HG03097 (cell line): ENCODE measurements around the gene MNT.

Source experiments
- ATAC-seq: cut with Tn5 transposase; IDR thresholded peaks from one replicate; pipeline ENCODE4 v1.9.1; 2021; ENCODE audit not compliant: unreplicated experiment, low FRiP score

The MNT gene

DNA sequence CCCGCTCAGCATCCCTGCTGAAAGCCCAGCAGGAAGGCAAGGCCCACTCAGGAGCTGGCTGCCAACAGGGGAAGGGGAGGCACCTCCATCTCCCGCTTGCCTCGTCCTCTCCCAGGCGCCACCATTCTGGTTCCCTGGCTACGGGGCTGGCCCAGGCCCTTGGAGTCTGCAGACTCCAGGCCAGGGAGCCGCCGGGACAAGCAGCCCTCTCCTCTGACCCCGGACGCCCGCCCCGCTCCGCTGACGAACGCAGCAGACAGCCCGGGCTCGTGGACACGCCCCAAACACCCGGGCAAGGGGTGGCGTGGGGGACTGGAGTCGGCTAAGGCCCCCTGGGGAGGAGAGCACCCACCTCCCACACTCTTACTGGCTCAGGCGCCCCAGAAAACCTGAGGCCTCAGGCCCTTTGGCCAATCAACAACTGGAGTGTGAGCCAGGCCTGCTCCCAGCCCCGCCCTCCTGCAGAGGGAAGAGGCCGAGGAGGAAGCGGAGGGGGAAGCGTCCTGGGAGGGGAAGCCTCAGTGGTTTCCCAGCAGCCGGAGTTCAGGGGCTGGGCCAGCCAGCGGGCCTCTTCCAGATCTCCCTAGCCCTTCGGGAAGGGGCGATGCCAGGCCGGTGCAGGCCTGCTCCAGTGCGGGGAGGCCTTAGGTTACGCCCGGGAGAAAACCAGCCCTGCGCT is 4.2 kb downstream of the MNT start:
- no peak for ATAC-seq

DNA sequence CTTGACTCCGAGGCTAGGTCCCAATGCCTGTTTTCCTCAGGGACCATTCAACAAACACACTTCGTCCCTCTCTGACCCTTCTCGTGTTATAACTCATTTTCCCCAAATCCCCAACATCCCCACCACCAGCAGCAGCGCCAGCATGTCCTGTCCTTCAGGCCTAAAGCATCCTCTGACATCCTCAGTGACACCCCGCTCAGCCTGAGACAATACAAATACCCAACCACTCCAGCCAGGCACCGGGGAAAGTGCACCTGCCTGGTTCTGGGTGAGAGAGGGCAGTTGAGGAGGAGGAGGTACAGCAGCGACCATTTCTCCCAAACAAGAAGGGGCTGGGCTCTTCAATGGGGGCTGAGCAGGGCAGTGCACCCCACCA is 4.7 kb downstream of the MNT start:
- no peak for ATAC-seq

DNA sequence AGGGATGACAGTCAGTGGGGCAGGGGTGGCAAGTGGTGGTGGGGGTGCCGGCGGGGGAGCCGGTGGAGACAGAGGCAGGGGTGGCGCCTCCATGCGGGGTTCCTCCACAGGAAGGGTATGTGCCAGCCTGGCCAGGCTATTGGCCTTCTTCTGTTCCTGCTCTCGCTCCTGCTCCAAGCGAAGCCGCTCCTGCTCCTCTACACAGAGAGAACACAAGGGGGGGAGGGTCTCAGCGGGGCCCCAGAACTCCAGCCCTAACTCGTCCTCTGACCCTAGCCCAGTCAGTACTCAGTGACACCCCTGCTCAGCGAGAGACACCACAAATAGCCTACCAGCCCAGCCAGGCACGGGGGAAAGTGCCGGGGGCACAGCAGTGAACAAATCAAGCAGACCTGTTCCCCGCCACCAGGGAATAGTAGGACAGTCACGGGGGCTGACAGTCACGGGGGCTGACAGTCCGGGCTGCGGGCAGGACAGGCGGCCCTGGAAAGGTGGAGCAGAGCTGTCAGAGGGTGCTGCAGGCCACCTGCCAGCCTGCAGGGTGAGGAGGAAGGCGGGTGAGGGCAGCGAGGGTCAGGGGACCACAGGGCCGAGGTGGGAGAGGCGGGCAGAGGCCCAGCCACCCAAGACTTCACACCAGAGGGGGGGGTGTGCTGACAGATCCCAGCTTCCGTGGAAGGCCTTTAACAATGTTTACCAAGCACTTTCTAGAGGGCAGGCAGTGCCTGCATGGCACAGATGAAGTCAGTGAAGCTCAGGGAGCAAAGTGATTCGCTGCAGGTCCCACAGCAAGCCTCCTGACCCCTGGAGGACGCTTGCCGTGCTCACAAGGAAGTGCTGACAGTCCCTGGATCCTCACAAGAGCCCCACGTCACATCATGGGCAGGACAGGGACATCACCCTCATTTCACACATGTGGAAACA is 5.3 kb downstream of the MNT start:
- no peak for ATAC-seq

DNA sequence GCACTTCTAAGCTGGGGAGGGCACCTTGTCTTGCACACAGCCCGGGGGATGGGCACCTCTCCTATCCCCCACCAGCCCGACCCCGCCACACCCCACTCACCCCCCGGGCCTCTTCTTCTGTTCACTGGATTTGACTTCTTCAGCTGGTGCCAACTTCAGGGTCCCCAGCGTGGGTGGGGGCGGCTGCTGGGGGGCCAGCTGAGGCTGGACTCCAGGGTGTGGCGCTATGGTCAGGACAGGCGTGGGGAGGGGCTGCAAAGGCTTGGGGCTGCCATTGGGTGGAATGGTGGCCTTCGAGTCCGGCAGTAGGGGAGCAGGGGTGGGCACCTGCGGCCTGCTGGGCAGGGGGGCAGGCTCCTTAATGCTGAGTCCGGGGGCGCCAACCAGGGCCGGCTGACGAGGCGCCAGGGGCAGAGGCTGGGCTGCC is 6.1 kb downstream of the MNT start:
- ATAC-seq: no peak

DNA sequence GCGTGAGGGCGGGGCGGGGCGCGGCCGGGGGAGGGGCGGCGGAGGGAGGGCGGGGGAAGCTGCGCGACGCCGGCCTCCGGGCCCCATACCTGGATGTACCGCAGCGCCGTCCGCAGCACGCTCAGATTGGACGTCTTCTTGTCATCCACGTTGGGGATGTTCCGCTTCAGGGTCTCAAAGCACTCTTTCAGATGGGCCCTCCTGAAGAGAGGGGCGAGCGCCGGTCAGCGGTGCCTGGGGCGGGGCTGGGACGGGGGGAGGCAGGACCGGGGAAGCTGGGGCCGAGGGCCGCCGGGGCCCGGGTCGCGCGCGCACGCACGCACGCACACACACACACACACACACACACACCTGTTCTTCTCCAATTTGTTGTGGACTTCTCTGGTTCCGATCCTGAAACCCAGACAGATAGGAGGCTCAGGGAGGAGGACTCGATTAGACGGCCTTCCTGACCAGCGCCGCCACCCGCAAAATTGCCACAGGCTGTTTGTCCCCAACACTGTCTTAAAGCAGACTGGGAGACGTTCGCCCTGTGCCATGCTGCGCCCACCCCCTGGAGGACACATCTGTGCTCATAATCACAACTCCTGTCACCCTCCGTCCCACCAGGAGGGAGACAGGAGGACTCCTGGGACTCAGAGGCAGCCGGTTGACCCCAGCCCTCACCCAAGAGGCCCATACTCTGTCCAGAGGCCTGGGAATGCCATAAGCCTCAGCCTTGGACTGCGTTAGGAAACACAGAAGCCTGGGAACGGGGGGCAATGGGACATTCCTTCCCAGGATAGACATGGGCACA is 6.7 kb downstream of the MNT start:
- ATAC-seq: no peak

DNA sequence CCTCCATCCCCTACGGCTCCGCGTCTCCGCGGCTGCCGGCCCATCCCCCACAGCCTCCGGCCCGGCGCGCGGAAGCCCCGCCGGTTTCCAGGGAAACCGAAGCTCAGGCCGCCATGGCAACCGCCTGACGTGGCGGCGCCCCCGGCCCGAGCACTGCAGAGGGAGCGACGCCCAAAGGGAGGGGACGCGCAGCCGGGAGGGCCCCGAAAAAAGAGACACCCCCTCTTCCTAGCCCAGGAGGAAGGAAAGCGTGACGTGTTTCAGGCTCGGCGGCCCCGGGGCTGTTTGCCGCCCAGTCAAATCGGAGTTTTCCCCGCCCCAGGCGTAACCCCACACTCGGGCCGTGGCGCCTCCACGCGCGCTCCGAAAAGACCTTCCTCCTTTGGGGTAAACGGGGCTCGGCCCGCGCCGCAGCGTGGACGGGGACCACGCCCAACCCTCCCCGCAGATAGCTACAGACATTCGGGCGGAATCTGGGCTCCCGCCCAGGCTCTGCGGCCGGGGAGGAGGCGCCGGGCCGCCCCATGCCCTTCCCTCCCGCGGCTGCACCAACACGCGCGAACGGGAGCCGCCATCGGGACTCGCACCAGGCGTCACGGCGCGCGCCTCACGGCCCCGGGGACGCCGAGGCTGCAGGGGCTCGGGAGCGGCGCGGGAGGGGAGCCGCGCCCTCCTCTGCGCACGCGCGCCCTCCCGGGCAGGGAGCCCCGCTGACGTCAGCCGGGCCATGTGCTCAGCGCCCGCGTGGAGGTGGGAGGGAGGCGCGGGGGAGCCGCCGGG is 7.5 kb downstream of the MNT start:
- peak; percentile 35 for ATAC-seq

DNA sequence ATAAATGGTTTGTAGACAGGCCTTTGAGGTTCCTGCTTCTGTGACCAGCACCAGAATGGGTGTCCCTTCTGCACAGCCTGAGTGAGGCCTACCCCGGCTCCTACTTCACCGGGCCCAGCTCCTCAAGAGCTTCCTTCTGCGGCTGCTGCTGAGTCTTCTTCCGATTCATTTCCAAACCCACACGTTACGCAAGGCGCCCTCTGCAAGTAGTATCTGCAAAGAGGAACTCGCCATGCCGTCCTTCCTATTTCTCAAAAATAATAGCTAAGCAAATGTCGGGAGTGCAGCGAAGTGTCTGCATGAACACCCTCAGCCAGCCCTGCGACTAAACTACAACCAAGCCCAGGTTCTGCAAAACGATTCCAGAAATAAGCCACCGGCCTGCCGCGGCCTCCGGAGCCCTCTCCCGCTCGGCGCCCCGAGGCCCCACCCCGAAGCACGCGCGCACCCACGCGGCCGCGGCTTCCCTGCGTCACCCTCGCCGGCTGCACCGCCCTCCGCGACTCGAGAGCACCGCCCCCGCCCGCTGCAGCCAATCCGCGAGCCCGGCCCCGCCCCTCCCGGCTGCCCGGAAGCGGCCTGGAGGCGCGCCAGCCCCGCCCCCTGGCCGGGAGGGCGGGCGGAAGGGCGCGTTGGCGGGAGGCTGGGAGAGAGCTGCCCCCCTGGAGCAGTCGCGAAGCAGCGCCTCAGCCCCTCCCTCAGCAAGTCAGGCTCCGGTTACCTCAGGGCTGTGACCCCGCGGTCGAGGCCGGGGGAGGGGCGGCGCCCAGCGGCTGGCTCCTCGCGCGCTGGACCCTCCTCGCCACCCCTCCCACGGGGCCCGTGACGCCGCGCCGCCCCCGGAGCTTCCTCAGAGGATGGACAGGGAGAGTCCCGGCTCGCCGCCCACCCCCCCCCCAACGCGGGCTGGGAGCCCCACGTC is 8.3 kb downstream of the MNT start:
- peak; percentile 44 for ATAC-seq

DNA sequence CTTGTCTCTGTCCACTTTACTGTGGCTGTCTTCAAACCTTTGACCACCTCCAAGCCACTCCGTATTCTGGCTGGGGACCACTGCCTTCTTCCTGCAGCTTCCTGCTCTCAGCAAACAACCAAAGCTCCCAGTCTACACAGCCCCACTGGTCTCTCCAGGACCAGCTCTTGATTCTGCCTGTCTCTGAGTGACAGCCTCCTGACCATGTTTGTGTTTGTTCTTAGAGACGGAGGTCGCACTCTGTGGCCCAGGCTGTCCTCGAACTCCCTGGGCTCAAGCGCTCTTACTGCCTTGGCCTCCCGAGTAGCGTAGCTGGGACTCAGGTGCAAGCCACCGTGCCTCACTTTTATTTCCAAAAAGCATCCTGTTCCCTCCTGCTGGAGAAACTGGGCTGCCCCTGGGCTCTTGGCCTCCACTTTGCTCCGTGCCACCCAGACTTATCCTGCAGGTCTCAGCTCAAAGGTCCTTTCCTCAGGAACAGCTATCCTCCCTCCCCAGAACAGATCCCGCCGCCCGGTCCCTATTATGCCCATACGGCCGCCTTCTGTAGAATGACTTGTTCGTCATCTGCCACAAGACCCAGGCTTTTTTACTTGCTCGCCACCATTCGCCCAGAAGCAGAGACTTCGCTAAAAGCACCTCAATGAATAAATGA is 9.1 kb downstream of the MNT start:
- ATAC-seq: no peak

DNA sequence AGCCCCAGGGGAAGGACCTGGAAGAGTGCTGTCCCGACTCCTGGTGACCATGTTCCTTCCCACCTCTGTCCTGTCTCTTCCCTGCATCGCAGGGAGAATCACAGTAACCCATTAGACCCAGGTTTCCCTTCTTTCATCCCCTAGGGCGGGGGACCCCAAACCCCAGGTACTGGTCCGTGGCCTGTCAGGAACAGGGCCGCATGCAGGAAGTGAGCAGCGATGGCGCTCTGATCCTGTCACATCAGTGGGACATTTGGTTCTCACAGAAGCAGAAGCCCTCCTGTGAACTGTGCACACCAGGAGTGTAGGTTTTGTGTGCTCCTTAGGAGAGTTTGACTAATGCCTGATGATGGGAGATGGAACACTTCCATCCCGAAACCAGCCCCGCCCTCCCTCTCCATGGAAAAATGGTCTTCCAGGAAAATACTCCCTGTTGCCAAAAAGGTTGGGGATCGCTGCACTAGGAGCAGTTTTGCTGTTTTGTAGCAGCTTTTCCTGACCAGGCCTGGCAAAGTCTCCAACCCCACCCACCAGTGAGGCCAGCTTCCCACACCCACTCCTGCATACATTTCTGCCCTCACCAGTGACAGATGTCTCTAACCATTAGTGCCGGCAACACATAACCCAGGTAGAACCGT is 10.5 kb downstream of the MNT start:
- no peak for ATAC-seq

DNA sequence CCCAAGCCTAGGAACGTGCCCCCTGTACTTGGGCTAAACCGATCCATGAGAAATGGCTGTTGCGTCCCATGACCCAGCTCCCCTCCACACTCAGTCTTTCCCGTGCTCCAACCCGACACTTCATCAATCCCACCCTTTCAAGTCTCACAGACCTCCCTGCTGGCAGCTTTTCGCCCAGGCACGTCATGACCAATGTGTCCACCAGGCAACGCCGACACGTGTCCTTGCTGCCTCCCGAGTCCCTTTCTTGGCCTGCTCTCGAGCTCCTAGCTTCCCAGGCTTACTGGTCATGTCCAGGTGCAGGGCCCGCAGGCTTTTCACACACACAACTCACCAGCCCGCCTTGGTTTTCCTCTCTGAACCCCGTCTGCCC is 12.2 kb downstream of the MNT start:
- no peak for ATAC-seq

DNA sequence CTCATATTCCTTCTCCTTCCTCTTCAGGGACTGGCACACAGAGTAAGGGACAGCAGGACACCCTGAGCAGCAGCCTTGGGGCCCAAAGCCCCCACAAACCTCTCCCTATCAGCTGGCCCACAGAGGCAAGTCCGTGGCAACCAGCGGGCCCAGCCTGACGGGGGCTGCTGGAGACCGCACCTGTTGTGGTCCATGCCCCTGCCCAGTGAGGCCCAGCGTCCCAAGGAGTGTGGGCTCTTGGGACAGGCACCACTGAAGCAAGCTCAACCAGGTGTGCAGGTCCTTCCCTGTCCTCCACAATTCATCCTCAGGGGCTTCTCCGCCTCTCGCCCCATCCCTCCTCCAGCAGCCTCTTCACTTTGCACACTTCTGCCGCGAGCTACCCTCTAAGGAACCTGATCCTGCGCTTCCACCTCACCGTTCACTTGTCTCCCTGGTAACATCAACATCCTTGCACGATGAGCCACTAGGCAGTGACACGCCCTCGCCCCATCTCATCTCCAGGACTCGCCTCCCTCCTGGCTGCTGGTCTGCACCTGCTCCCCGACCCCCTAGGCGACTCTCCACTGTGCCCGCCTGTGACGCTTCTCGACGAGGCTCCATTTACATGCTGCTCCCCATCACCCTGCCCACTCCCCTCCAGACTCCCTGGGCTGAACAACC is 12.7 kb downstream of the MNT start:
- ATAC-seq: no peak

DNA sequence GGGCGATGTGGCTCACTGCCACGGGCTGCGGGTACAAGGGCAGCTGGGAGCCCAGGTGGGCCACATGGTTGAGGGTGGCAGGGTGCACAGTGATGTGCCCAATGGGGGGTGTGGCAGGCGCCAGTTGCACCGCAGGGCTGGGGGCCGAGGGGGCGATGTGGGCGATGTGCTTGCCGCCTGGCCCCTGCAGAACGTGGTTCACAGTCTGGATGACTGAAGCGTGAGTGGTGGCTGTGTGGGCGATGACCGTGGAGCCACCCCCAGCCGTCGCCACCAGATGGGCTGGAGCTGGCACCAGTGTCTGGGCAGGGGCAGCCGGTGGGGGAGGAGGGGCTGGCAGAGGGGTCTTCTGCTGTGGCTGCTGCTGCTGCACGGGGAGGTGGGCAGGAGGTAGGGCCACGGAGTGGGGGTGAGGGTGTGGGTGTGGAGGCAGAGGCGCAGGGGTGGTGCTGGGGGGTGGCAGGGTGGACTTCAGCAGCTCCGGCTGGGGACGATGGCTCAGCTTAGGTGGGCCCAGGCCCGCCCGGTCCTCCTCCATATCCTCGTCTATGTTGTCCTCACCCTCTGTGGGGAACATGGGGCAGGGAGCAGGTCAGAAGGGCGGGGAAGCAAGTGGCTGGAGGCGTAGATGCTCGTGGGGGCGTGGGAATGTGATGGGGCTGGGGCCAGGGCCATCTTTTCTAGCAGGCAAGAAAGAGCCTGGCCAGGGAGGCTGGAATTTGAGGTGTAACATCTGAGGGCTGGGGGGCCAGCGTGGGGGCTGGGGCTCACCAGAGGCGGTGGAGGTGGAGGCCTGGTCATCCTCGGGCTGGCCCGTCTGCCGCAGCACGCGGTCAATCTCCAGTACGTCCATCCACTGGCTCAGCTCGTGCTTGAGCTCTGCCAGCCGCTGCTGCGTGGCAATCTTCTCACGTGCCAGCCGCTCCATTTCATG is 13.5 kb downstream of the MNT start:
- no peak for ATAC-seq

DNA sequence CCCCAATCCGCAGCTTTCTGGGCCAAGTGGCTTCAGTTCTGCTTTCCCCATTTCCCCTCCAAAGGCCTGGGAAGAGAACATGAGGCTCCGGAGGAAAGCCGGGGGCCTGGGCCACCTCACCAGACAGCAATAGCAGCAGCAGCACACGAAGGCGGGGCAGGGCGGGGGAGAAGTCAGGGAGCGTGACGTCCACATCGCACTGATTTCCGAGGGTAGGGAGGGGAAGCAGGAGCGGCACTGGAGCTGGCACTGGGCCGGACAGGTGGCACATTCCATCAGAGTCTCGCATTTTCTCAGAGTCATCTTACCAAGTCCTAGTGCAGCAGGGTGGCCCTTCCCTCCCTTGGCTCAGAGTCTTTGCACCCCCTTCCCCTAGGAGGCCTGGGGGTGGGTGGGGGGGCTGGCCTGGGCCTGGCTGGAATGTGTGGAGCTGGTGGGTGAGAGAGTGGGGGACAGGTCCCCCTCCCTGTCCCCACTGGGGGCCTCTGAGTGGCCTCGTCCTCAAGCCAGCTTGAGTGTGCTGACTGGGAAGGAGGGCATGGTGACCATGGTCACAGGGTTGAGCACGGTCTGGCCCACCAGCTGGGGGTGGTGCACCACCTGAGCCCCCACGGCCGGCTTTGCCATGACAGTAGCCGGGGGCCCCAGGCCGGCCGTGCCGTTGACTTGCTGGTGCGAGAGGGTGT is 14.3 kb downstream of the MNT start:
- no peak for ATAC-seq

DNA sequence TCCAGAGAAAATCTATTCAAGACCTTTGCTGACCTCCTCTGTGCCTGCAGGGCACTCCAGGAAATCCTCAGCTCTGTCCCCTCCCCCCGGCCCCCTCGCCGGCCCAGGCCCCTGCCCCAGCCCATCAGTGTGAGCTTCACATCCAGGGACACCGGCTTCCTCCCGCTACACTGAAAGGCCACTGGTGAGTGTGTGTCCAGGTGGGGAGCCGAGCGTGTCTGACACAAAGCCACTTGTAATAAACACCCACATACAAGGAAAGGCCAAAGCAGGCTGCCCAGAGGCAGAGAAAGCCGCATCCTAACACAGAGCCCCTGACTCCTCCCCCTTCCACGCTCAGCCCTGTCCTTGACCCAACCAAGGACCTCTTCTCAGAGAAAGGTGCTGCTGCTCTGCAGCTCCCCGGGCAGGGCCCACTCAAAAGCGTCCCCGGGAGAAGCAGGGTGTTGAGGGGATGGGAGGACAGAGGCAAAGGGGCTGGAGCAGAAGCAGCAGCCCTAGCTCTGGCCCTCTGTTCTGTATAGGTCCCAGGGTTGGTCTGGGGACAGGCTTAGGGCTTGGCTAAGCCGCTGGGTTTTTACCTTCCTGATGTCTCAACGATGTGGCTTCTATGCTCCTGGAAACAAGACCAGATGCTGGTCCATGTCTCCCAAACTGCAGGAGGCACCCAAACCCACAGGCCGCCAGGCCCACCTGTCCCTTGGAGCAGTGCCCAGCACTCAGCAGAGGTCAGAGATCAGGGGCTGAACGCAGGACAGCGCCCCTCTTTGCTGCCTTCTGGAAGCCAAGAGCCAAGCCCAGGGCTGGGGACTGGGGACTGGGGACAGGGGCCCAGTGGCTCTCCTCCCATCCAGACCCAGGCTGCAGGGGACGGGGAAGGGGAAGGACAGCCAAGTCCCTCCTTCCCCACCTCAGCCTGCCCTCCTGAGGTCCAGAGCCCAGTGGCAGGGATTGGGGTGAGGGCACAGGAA is 15.3 kb downstream of the MNT start:
- no peak for ATAC-seq

DNA sequence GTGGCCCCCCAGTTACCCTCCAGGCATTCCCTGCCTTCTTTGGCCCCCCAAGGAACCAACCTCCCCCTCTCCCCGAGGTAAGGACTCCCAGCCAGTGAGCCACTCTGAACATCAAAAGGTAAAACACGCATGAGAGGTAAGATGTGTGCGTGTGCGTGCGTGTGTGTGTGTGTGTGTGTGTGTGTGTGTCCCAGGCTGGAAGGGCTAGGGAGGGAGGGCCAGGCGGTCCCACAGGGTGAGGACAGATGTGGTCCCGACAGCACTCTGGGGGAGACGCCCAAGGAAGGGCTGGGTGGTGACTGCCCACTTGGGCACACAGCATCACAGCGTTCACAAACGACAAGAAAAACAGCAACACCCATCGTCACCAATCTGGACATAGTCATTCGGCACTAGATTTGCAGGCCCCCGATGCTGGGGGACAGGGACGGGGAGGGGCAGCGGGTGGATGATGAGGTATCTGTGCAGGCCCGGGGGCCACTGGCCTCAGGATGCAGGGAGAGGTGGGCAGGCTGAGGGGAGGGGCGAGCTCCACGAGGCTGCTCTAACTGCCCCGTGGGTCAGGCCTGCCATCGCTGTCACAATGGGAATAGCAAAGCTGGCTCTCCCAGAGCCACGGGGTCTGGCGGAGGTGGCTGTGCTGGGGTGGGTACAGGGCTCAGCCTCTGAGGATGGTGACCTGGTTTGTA is 16.3 kb downstream of the MNT start:
- no peak for ATAC-seq
